HepG2 (cell line): ENCODE results near the gene TMEM269. TPM values are rescaled to one million over a fixed set of nuclear protein-coding genes. Genes with fewer than 3 reads are reported as not detected.

Source experiments
- FOXC1 ChIP-seq: sonication (generic); formaldehyde crosslinking; IDR thresholded peaks from 2 replicates; pipeline ENCODE4 v1.8.0; 2022; ENCODE audit warnings: mild to moderate bottlenecking, missing genetic modification reagents, borderline replicate concordance
- HNRNPH1 ChIP-seq: fragments of 200-400 bp; formaldehyde crosslinking; optimal IDR thresholded peaks from 2 replicates; pipeline ENCODE3; 2017; ENCODE audit warnings: mild to moderate bottlenecking, low read depth, low read length
- ISL2 ChIP-seq: sonication (generic); formaldehyde crosslinking; IDR thresholded peaks from 2 replicates; pipeline ENCODE4 v1.5.0; 2020; ENCODE audit warnings: missing genetic modification reagents
- KLF11 ChIP-seq: IDR thresholded peaks from 2 replicates; pipeline ENCODE4 v1.6.1; 2016; ENCODE audit warnings: missing compliant biosample characterization
- KLF6 ChIP-seq: IDR thresholded peaks from 2 replicates; pipeline ENCODE4 v1.8.0; 2016; ENCODE audit warnings: missing biosample characterization, missing genetic modification reagents
- MAFF ChIP-seq: IDR thresholded peaks from 2 replicates; pipeline ENCODE4 v1.6.1; 2011; ENCODE audit warnings: low read depth, low read length, improper control_type of control experiment
- MAZ ChIP-seq, 2 experiments: sonication (generic) in 1 of 2; formaldehyde crosslinking in 1 of 2; IDR thresholded peaks; 2 replicates each; pipeline versions ENCODE4 v1.5.0 to v1.6.1; 2012 to 2020; ENCODE audit warnings: low read depth in 2 of 2, mild to moderate bottlenecking in 2 of 2, borderline replicate concordance in 1 of 2, improper control_type of control experiment in 1 of 2, low read length in 1 of 2, missing genetic modification reagents in 1 of 2, moderate library complexity in 1 of 2
- MIXL1 ChIP-seq: IDR thresholded peaks from 2 replicates; pipeline ENCODE4 v1.6.1; 2016
- NFATC3 ChIP-seq: sonication (generic); formaldehyde crosslinking; IDR thresholded peaks from 2 replicates; pipeline ENCODE4 v1.5.1; 2020; ENCODE audit warnings: mild to moderate bottlenecking, missing genetic modification reagents
- NONO ChIP-seq, 2 experiments: fragments of 450-650 bp in 1 of 2; sonication (generic) in 1 of 2; formaldehyde crosslinking in 1 of 2; IDR thresholded peaks in 1 of 2; conservative IDR thresholded peaks in 1 of 2; 2 replicates each; pipeline versions ENCODE4 v1.6.1 to v1.8.0; 2017 to 2022; ENCODE audit warnings: mild to moderate bottlenecking in 1 of 2, missing genetic modification reagents in 1 of 2, moderate library complexity in 1 of 2
- POLR2AphosphoS2 ChIP-seq: IDR thresholded peaks from 2 replicates; pipeline ENCODE4 v1.6.1; 2011; ENCODE audit warnings: low read depth, low read length, improper control_type of control experiment
- SMARCE1 ChIP-seq: fragments of 450-650 bp; IDR thresholded peaks from 2 replicates; pipeline ENCODE4 v1.6.1; 2017; ENCODE audit warnings: borderline replicate concordance
- SNAI1 ChIP-seq: sonication (generic); formaldehyde crosslinking; IDR thresholded peaks from 2 replicates; pipeline ENCODE4 v1.5.0; 2020; ENCODE audit warnings: mild to moderate bottlenecking, missing genetic modification reagents, borderline replicate concordance
- SRSF4 ChIP-seq: fragments of 200-400 bp; formaldehyde crosslinking; IDR thresholded peaks from one replicate; pipeline ENCODE4 v1.6.1; 2018; ENCODE audit warnings: mild to moderate bottlenecking, low read depth, low read length, moderate library complexity; ENCODE audit not compliant: poor library complexity, severe bottlenecking
- TCF7L2 ChIP-seq: IDR thresholded peaks from 2 replicates; pipeline ENCODE4 v1.6.1; 2011; ENCODE audit warnings: mild to moderate bottlenecking, low read depth, low read length, moderate library complexity
- ZNF121 ChIP-seq: sonication (generic); formaldehyde crosslinking; IDR thresholded peaks from 2 replicates; pipeline ENCODE4 v1.5.0; 2020; ENCODE audit warnings: mild to moderate bottlenecking, missing genetic modification reagents
- ZNF136 ChIP-seq: sonication (generic); formaldehyde crosslinking; IDR thresholded peaks from 2 replicates; pipeline ENCODE4 v1.8.1; 2022; ENCODE audit warnings: low read depth, mild to moderate bottlenecking, moderate library complexity, missing genetic modification reagents
- ZNF589 ChIP-seq: sonication (generic); formaldehyde crosslinking; conservative IDR thresholded peaks from 2 replicates; pipeline ENCODE4 v1.8.0; 2022; ENCODE audit warnings: mild to moderate bottlenecking, moderate library complexity, missing genetic modification reagents
- polyA plus RNA-seq, 8 experiments: library from polyadenylated mRNA; depleted of rRNA in 3 of 8; stranded (reverse) in 7 of 8; unstranded in 1 of 8; fragments of >200 nt; fragmentation: Illumina TruSeq in 4 of 8; extraction: Trizol in 4 of 8; gene quantifications; 2 replicates each; pipeline versions ENCODE4 v1.2.1 to v1.2.3, GENCODE V29; 2011 to 2016; ENCODE audit warnings: low read depth in 4 of 8, missing spikeins in 1 of 8, mixed read lengths in 1 of 8; ENCODE audit not compliant: insufficient read depth in 1 of 8
- total RNA-seq, 5 experiments: library from RNA; depleted of rRNA; stranded (reverse); fragments of >200 nt; fragmentation: Illumina TruSeq; extraction: Trizol; gene quantifications; 2 replicates each; pipeline ENCODE4 v1.2.3, GENCODE V29; 2016; ENCODE audit warnings: low read depth in 1 of 5
- TF ChIP-seq, protein P1 (sequence below): IDR thresholded peaks from 2 replicates; pipeline ENCODE4 v1.6.1; 2016
- TF ChIP-seq, protein P2 (sequence below): sonication (generic); formaldehyde crosslinking; IDR thresholded peaks from 2 replicates; pipeline ENCODE4 v1.5.0; 2020; ENCODE audit warnings: mild to moderate bottlenecking, low read depth, missing genetic modification reagents, borderline replicate concordance
- TF ChIP-seq, protein P3 (sequence below): sonication (generic); formaldehyde crosslinking; IDR thresholded peaks from 2 replicates; pipeline ENCODE4 v1.8.1; 2023; ENCODE audit warnings: mild to moderate bottlenecking, missing genetic modification reagents, borderline replicate concordance
- TF ChIP-seq, protein P4 (sequence below): fragments of 450-650 bp; IDR thresholded peaks from 2 replicates; pipeline ENCODE4 v1.6.1; 2016
- TF ChIP-seq, protein P5 (sequence below): fragments of 450-650 bp; IDR thresholded peaks from 2 replicates; pipeline ENCODE4 v1.6.1; 2017
- TF ChIP-seq, protein P6 (sequence below): sonication (generic); formaldehyde crosslinking; IDR thresholded peaks from 2 replicates; pipeline ENCODE4 v1.8.1; 2023; ENCODE audit warnings: mild to moderate bottlenecking, inconsistent platforms, moderate library complexity, missing genetic modification reagents, borderline replicate concordance

Gene TMEM269
- total and polyA plus RNA-seq, 2 of the 13 experiments (the other 11 are each of a cell fraction or from before 2014, with no cell fraction given): 0.15 to 0.21 TPM

DNA sequence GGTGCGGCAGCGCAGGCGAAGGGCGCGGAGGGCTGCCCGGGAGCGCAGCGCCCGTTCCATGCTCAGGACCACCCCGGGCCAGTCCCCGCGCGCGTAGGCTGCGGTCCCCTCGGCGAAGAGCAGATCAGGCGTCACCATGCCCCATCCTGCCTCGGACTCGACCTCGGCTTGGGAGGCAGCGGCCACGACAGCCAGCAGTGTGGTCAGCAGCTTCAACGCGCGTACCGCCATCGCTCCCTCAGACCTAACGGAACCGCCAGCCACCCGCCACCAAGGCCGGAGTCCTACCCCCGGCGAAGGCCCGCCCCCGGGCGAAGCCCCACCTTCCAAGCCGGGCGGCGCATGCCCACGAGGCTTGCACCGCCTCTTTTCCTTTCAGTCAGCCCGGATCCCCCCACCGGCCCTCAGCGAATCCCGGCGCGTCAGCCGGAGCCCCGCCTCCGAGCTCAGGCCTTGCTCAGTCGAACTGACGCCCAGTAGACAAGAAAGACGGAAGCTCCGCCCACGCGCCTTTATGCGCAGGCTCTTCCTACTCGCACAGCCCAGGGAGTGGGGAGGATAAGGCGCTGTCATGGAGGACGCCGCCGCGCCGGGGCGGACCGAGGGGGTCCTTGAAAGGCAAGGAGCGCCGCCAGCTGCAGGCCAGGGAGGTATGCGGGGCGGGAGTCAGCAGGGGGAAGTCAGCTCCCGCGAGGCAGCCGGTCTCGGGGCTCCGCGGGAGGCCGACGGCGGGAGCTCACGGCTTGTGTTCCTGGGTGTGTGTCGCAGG, 17.9 kb upstream of the TMEM269 start, which contains the start of the genes C1orf50 and P3H1 (continued):
- no peak for TF ChIP-seq ZNF136 (CRISPR knock-in tag)
- no peak for TF ChIP-seq TCF7L2
- TF ChIP-seq ZNF589 (CRISPR knock-in tag): no peak; the same call in 1 of the 2 replicates
- TF ChIP-seq SMARCE1: no peak
- TF ChIP-seq FOXC1 (CRISPR knock-in tag): peak; percentile 44
- TF ChIP-seq, protein P1, sequence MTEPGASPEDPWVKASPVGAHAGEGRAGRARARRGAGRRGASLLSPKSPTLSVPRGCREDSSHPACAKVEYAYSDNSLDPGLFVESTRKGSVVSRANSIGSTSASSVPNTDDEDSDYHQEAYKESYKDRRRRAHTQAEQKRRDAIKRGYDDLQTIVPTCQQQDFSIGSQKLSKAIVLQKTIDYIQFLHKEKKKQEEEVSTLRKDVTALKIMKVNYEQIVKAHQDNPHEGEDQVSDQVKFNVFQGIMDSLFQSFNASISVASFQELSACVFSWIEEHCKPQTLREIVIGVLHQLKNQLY (CRISPR knock-in tag): no peak
- TF ChIP-seq, protein P2, sequence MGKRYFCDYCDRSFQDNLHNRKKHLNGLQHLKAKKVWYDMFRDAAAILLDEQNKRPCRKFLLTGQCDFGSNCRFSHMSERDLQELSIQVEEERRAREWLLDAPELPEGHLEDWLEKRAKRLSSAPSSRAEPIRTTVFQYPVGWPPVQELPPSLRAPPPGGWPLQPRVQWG (CRISPR knock-in tag): no peak
- TF ChIP-seq, protein P3, sequence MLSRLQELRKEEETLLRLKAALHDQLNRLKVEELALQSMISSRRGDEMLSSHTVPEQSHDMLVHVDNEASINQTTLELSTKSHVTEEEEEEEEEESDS: no peak; the same call in 1 of the 2 replicates
- peak; percentile 66; the same call in 1 of the 2 replicates for TF ChIP-seq SNAI1 (CRISPR knock-in tag)
- TF ChIP-seq MAFF: no peak
- no peak for TF ChIP-seq MIXL1 (CRISPR knock-in tag)
- TF ChIP-seq, protein P4, sequence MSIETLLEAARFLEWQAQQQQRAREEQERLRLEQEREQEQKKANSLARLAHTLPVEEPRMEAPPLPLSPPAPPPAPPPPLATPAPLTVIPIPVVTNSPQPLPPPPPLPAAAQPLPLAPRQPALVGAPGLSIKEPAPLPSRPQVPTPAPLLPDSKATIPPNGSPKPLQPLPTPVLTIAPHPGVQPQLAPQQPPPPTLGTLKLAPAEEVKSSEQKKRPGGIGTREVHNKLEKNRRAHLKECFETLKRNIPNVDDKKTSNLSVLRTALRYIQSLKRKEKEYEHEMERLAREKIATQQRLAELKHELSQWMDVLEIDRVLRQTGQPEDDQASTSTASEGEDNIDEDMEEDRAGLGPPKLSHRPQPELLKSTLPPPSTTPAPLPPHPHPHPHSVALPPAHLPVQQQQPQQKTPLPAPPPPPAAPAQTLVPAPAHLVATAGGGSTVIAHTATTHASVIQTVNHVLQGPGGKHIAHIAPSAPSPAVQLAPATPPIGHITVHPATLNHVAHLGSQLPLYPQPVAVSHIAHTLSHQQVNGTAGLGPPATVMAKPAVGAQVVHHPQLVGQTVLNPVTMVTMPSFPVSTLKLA: no peak; the same call in 1 of the 2 replicates
- TF ChIP-seq, protein P5, sequence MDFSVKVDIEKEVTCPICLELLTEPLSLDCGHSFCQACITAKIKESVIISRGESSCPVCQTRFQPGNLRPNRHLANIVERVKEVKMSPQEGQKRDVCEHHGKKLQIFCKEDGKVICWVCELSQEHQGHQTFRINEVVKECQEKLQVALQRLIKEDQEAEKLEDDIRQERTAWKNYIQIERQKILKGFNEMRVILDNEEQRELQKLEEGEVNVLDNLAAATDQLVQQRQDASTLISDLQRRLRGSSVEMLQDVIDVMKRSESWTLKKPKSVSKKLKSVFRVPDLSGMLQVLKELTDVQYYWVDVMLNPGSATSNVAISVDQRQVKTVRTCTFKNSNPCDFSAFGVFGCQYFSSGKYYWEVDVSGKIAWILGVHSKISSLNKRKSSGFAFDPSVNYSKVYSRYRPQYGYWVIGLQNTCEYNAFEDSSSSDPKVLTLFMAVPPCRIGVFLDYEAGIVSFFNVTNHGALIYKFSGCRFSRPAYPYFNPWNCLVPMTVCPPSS: no peak
- no peak for TF ChIP-seq NFATC3 (CRISPR knock-in tag)
- no peak for TF ChIP-seq POLR2AphosphoS2
- peak; percentile 66 for TF ChIP-seq ISL2 (CRISPR knock-in tag)
- TF ChIP-seq KLF11 (CRISPR knock-in tag): no peak
- TF ChIP-seq NONO (IDR thresholded peaks at IDR 0.05): no peak
- TF ChIP-seq NONO (CRISPR knock-in tag; conservative IDR thresholded peaks at IDR 0.05): peak; percentile 73; the same call in 1 of the 2 replicates
- TF ChIP-seq SRSF4: no peak
- no peak for TF ChIP-seq HNRNPH1
- peak; percentile 52; the same call in 1 of the 2 replicates for TF ChIP-seq MAZ (IDR thresholded peaks at IDR 0.05; ENCODE audit: borderline replicate concordance, low read depth, low read length)
- no peak; the same call in 1 of the 2 replicates for TF ChIP-seq MAZ (CRISPR knock-in tag; IDR thresholded peaks at IDR 0.05; ENCODE audit: low read depth)
- TF ChIP-seq ZNF121 (CRISPR knock-in tag): no peak
- TF ChIP-seq, protein P6, sequence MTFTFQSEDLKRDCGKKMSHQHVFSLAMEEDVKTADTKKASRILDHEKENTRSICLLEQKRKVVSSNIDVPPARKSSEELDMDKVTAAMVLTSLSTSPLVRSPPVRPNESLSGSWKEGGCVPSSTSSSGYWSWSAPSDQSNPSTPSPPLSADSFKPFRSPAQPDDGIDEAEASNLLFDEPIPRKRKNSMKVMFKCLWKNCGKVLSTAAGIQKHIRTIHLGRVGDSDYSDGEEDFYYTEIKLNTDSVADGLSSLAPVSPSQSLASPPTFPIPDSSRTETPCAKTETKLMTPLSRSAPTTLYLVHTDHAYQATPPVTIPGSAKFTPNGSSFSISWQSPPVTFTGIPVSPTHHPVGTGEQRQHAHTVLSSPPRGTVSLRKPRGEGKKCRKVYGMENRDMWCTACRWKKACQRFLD (CRISPR knock-in tag): peak; percentile 60; the same call in 1 of the 2 replicates
- TF ChIP-seq KLF6: 0 out of 2 replicates have a peak, but pooled peaks have one; percentile 27
